Progenitor cell of endocrine pancreas (in vitro differentiated cells): ENCODE data around the gene TMC2. TPM values are rescaled to one million over a fixed set of nuclear protein-coding genes. Genes with fewer than 3 reads are reported as not detected.

ENCODE experiments used
- DNase-seq: peaks from one replicate; pipeline ENCODE4 v3.0.0; 2021; ENCODE audit warnings: low spot score; ENCODE audit not compliant: unreplicated experiment
- H3K27ac Mint-ChIP-seq: 2 replicates; pipeline ENCODE4 v1.8.0; 2021; ENCODE audit warnings: mild to moderate bottlenecking, moderate library complexity, mixed read lengths
- H3K27me3 Mint-ChIP-seq: 2 replicates; pipeline ENCODE4 v1.8.0; 2021; ENCODE audit warnings: mixed read lengths
- H3K36me3 Mint-ChIP-seq: 2 replicates; pipeline ENCODE4 v1.8.0; 2022; ENCODE audit warnings: mixed read lengths; ENCODE audit not compliant: insufficient read depth
- H3K4me1 Mint-ChIP-seq: 2 replicates; pipeline ENCODE4 v1.8.0; 2021; ENCODE audit warnings: low read depth, mixed read lengths
- H3K4me3 Mint-ChIP-seq: 2 replicates; pipeline ENCODE4 v1.8.0; 2021; ENCODE audit warnings: low read depth, mild to moderate bottlenecking, moderate library complexity, mixed read lengths
- H3K9me3 Mint-ChIP-seq: 2 replicates; pipeline ENCODE4 v1.8.0; 2021; ENCODE audit warnings: low read depth, mixed read lengths
- CTCF ChIP-seq: fragments of 200-600 bp; sonication (generic); IDR thresholded peaks from one replicate; pipeline ENCODE4 v1.5.0; 2021; ENCODE audit warnings: antibody characterized with exemption, mild to moderate bottlenecking; ENCODE audit not compliant: unreplicated experiment
- total RNA-seq: library from RNA; stranded (reverse); gene quantifications from 2 replicates; pipeline ENCODE4 v1.2.1, GENCODE V29; 2021

The TMC2 gene
- total RNA-seq, 1 donor from 2014 or later: not detected

GRCh38 chr20:2595076-2595475 is 58.7 kb downstream of the TMC2 start:
- Mint-ChIP-seq H3K27me3 (peaks cover 20% of the 10 kb centered on the region), H3K36me3 (no peaks in the 10 kb centered on the region), H3K9me3 (no peaks in the 10 kb centered on the region), H3K27ac (no peak overlapping the region), H3K4me3 (no peak overlapping the region), H3K4me1 (no peaks in the 10 kb centered on the region)
- no peak for DNase-seq
- TF ChIP-seq CTCF: no peak

GRCh38 chr20:2596673-2597279 is 60.4 kb downstream of the TMC2 start:
- DNase-seq: no peak
- peaks cover 16% of the 10 kb centered on the region for H3K27me3 Mint-ChIP-seq
- H3K9me3 Mint-ChIP-seq: no peaks in the 10 kb centered on the region
- no peak for TF ChIP-seq CTCF
- no peaks in the 10 kb centered on the region for H3K36me3 Mint-ChIP-seq
- peak overlapping the region; percentile 24 for H3K27ac Mint-ChIP-seq
- no peaks in the 10 kb centered on the region for H3K4me1 Mint-ChIP-seq
- no peak overlapping the region for H3K4me3 Mint-ChIP-seq

- no peak overlapping the region for H3K27ac Mint-ChIP-seq
- no peaks in the 10 kb centered on the region for H3K36me3 Mint-ChIP-seq
- TF ChIP-seq CTCF: no peak
- no peak overlapping the region for H3K4me3 Mint-ChIP-seq
- no peaks in the 10 kb centered on the region for H3K9me3 Mint-ChIP-seq
- H3K27me3 Mint-ChIP-seq: peaks cover 3% of the 10 kb centered on the region
- peaks cover 1% of the 10 kb centered on the region for H3K4me1 Mint-ChIP-seq
- no peak for DNase-seq
Observed at GRCh38 chr20:2599288-2600006, 63.1 kb downstream of the TMC2 start.

- H3K27me3 Mint-ChIP-seq: peaks cover 3% of the 10 kb centered on the region
- H3K9me3 Mint-ChIP-seq: peaks cover 6% of the 10 kb centered on the region
- no peak overlapping the region for H3K4me3 Mint-ChIP-seq
- DNase-seq: no peak
- H3K27ac Mint-ChIP-seq: no peak overlapping the region
- TF ChIP-seq CTCF: no peak
- H3K4me1 Mint-ChIP-seq: peaks cover 1% of the 10 kb centered on the region
- H3K36me3 Mint-ChIP-seq: no peaks in the 10 kb centered on the region
Observed at GRCh38 chr20:2602046-2602735, 65.8 kb downstream of the TMC2 start.

GRCh38 chr20:2602746-2603145 is 66.4 kb downstream of the TMC2 start:
- H3K9me3 Mint-ChIP-seq: peaks cover 9% of the 10 kb centered on the region
- H3K4me1 Mint-ChIP-seq: peaks cover 1% of the 10 kb centered on the region
- TF ChIP-seq CTCF: no peak
- peaks cover 3% of the 10 kb centered on the region for H3K27me3 Mint-ChIP-seq
- no peaks in the 10 kb centered on the region for H3K36me3 Mint-ChIP-seq
- DNase-seq: no peak
- no peak overlapping the region for H3K27ac Mint-ChIP-seq
- no peak overlapping the region for H3K4me3 Mint-ChIP-seq
